Retinal pigment epithelial cell (primary cell): ENCODE data around the gene GLP1R.

Source experiments
- DNase-seq: peaks from one replicate; pipeline ENCODE4 v3.0.0-alpha.2; 2010; ENCODE audit warnings: low read depth
- H3K4me3 ChIP-seq: 2 replicates; pipeline ENCODE4 v1.5.1; 2011; ENCODE audit warnings: mild to moderate bottlenecking, low read length, control low read depth, moderate library complexity
- TF ChIP-seq, protein P1 (sequence below): conservative IDR thresholded peaks from 2 replicates; pipeline ENCODE4 v1.5.1; 2011; ENCODE audit warnings: low read depth, low read length, control low read depth, inconsistent platforms

Gene GLP1R

DNA sequence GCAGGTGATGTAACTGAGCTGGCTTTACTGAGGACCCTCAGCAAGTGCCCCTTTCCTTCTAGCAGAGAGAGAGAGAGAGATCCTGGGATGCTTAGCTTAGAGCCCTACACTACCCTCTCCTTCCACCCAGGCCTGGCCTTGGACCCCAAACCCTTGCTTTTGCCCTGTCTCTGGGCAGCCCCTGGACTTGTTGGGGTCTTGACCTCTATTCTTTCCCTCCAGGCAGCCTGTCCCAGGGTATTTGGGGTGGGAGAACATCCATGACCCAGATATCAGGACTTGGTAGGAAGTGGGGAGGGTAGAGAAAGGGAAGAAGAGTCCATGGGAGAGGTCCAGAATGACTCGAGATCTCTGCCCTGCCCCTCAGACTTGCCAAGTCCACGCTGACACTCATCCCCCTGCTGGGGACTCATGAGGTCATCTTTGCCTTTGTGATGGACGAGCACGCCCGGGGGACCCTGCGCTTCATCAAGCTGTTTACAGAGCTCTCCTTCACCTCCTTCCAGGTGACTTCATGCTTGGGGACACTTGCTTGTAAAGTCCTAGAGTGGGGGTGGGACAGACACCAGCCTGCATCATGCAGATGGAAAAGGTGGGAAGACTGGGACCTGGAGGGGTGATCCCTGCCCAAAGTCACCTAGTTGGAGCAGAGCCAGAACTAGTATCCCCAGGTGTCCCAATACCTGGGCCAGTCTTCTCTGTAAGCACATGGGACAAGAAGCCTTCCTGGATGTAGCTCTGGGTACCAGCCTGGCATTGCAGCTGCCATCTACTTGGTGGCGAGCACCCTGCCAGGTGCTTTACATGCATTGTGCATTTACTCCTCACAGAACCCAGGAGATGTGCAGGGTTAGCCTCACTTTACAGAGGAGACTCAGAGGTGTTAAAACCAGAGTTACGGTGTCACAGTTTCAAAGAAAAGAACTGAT is 30.9 kb downstream of the GLP1R start:
- no peak overlapping the region for H3K4me3 ChIP-seq
- DNase-seq, result no peak
- TF ChIP-seq, protein P1, sequence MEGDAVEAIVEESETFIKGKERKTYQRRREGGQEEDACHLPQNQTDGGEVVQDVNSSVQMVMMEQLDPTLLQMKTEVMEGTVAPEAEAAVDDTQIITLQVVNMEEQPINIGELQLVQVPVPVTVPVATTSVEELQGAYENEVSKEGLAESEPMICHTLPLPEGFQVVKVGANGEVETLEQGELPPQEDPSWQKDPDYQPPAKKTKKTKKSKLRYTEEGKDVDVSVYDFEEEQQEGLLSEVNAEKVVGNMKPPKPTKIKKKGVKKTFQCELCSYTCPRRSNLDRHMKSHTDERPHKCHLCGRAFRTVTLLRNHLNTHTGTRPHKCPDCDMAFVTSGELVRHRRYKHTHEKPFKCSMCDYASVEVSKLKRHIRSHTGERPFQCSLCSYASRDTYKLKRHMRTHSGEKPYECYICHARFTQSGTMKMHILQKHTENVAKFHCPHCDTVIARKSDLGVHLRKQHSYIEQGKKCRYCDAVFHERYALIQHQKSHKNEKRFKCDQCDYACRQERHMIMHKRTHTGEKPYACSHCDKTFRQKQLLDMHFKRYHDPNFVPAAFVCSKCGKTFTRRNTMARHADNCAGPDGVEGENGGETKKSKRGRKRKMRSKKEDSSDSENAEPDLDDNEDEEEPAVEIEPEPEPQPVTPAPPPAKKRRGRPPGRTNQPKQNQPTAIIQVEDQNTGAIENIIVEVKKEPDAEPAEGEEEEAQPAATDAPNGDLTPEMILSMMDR, result no peak

DNA sequence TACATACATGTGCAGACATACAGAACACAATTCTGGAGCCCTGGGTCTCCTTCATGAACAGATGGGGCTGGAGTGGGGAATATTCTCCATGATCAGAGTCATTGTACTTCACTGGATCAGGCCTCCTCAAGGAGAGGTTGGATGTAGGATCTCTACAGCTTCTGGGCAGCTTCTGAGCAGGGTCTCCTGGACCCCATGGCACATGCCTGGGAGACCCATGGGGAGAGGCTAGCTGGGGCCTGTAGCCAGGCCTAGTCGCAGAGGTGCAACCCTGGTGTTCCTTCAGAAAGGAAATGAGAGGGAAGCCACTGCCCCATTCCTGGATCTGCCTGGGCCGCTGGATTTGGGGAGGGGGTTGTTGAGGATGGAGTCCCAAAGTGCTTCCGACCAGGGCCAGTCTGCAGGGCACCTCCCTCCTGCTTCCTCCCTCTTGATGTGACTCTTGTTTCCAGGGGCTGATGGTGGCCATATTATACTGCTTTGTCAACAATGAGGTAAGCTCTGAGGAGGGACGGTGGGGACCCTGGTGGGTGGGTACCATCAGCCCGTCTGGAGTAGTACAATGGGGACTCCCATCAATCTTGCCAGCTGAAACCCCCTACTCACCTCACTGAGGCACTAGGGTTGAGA is 31.8 kb downstream of the GLP1R start:
- no peak overlapping the region for H3K4me3 ChIP-seq
- DNase-seq, result no peak
- TF ChIP-seq, protein P1, result no peak

DNA sequence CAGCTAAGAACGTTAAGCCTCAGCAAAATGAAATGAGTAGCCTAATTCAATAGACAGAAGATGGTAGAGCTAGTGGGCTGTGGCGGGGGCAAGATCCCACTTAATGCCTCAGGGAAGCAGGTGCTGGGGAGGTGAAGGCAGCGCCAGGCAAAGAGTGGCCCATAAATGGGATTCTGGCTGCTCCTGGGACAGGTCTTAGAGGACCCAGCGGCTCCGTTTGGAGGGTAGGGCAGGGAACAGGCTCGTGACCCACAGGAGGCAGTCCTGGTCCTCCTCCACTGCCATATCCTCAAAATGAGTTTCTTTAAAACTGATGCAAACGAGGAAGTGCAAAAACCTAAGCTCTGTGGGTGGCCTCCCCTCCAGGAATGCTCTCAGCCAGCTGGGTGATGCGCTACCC is 33.7 kb downstream of the GLP1R start:
- H3K4me3 ChIP-seq, result no peak overlapping the region
- TF ChIP-seq, protein P1, result no peak
- no peak for DNase-seq

DNA sequence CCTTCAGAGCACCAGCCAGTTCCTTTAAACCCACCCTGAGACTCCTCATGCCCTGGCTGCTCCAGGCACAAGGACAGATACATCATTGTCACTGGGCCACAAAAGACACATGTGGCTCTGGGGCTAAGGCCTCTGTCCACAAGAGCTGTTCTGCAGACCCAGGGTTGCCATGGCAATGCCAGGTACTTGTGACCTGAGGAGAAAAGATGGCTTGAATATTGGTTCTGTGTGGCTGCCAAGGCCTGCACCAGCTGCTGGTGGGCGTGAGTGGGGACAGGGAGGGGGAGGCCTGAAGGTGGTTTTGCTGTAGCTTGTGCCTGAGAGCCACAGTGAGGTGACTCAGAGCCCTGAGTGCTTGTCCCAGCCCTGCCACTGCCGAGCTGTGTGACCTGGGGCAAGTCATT is 34.7 kb downstream of the GLP1R start:
- no peak overlapping the region for H3K4me3 ChIP-seq
- TF ChIP-seq, protein P1, result no peak
- no peak for DNase-seq

DNA sequence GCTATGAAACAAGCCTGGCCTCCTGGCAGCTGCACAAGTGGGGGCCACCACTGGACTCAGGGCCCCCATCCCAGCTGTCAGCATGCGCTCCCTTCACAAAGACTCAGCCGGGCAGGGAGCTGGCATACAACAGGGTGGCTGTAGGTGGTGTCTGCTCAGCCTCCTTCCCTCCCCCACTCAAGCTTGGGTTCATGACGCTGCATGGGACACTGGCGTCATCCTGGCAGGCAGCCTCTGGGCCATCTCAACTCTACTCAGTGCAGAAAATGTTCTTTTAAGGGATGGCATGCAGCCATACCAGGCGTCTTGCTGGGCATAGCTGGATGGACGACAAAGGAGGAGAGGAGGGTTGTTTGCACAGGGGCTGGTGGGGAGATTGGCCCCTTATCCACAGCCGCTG is 35.9 kb downstream of the GLP1R start:
- TF ChIP-seq, protein P1, result no peak
- H3K4me3 ChIP-seq, result no peak overlapping the region
- DNase-seq, result no peak

DNA sequence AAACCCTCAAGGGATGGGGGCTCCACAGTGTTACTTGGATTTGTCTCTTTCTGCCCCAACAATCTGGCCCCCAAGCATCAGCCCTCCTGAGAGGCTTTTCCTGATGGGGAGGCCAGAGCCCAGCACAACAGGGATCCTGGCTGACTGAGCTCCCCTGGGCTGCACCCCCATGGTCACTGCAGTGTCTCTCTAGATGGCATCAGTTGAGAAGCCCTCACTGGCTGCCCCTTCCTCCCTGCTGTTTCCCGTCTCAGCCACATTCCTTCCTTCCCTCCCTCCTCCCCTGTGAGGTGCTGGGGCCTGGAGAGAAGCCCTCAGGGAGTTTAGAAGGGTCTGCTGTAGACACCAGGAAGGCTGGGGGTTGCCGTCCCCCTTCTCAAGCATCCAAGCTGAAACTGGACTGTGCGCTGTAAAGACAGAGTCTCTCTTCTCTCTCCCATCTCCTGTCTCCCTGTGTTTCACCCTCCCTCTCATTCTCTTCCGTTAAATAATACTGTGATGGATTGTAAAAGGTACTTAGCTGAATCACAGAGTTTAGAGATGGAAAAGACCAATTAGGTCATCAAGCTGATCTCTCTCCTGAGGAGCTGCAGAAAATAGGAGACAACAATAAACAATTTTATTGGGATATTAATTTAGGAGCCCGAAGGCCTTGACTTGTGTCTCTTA is 36.7 kb downstream of the GLP1R start:
- H3K4me3 ChIP-seq, result no peak overlapping the region
- no peak for DNase-seq
- TF ChIP-seq, protein P1, result no peak
